GM19035 (cell line): ENCODE measurements around the gene ZNF462.
"Not testable (repeated sequence)": the region's sequence is repeated elsewhere in the genome, so short reads cannot be mapped to it uniquely, and the experiment has no call there.

Experiments
- ATAC-seq: cut with Tn5 transposase; IDR thresholded peaks from one replicate; pipeline ENCODE4 v1.9.1; 2021; ENCODE audit not compliant: unreplicated experiment

Gene ZNF462

GRCh38 chr9:106862821-106863720 lies at the start of gene ZNF462:
Gene ZNF462 (plus strand): TSS chr9:106863166. CDS start chr9:106923384, 60,218 bp downstream.
- peak; percentile 42 for ATAC-seq

- no peak for ATAC-seq
These were observed 46.4 kb upstream of the ZNF462 start for GRCh38 chr9:106816524-106816923.

GRCh38 chr9:106818034-106818433 lies 44.9 kb upstream of the ZNF462 start:
- no peak for ATAC-seq

GRCh38 chr9:106820866-106821265 lies 42.1 kb upstream of the ZNF462 start:
- ATAC-seq = no peak

GRCh38 chr9:106828070-106828469 lies 34.9 kb upstream of the ZNF462 start:
- ATAC-seq = no peak

- ATAC-seq = no peak
These were observed 34.0 kb upstream of the ZNF462 start for GRCh38 chr9:106828965-106829364.

GRCh38 chr9:106829666-106830408 lies 33.1 kb upstream of the ZNF462 start:
- ATAC-seq = no peak

- ATAC-seq = no peak
These were observed 32.3 kb upstream of the ZNF462 start for GRCh38 chr9:106830527-106831150.

- no peak for ATAC-seq
These were observed 28.1 kb upstream of the ZNF462 start for GRCh38 chr9:106834888-106835287.

GRCh38 chr9:106835840-106836239 lies 27.1 kb upstream of the ZNF462 start:
- no peak for ATAC-seq

- ATAC-seq = no peak
These were observed 19.6 kb upstream of the ZNF462 start for GRCh38 chr9:106843371-106843770.

GRCh38 chr9:106846307-106846706 lies 16.7 kb upstream of the ZNF462 start:
- no peak for ATAC-seq

- no peak for ATAC-seq
These were observed 16.1 kb upstream of the ZNF462 start for GRCh38 chr9:106846857-106847256.

- not testable (repeated sequence) for ATAC-seq
These were observed 11.3 kb upstream of the ZNF462 start for GRCh38 chr9:106851640-106852039.

GRCh38 chr9:106857811-106858470 lies 5.0 kb upstream of the ZNF462 start:
- no peak for ATAC-seq

GRCh38 chr9:106859957-106860720 lies 2.8 kb upstream of the ZNF462 start:
- ATAC-seq = no peak

GRCh38 chr9:106860721-106861639 lies 2.0 kb upstream of the ZNF462 start:
- ATAC-seq = no peak

- no peak for ATAC-seq
These were observed 1.3 kb upstream of the ZNF462 start for GRCh38 chr9:106861640-106862109.
